HG03575 (cell line): ENCODE results near the gene PRRC2A.

Experiments
- ATAC-seq: cut with Tn5 transposase; IDR thresholded peaks from one replicate; pipeline ENCODE4 v1.9.1; 2021; ENCODE audit not compliant: unreplicated experiment, insufficient number of reproducible peaks, low FRiP score; ENCODE audit errors: extremely low read depth

PRRC2A gene

DNA sequence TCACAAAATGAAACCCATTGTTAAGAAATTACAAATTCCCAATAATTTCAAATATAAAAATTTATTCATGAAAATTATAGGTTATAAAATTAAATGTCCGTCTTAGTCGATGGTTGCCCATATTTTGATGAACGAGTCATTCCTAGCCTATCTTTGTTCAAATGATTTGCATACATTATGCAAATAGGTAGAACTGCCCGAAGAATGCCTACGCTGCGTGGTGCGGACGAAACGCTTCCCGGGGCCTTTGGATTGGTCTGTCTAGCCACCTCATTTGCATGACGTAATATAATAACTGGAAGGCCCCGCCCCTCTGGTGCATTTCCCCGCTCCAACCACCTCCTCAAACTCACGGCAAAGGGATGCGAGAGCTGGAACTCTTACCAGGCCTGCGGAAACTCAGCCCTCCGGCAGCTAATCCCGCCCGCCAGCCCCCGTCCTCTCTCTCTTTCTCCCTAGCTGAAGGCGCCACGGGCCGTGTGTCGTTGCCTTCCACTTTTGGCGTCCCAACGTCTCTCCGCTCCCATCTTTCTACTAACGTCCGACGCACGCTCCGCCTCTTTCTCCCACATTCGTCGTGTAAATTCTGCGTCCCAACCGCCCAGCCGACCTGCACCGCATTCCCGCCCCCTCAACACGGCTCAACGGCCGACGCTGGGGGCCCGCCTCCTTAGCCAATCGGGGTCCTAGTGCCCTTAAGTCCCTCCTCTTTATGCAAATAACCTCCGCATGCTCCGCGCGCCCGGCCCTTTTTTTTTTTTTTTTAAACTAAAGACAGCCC, 520 bp upstream of the PRRC2A start:
- ATAC-seq: peak; percentile 44

DNA sequence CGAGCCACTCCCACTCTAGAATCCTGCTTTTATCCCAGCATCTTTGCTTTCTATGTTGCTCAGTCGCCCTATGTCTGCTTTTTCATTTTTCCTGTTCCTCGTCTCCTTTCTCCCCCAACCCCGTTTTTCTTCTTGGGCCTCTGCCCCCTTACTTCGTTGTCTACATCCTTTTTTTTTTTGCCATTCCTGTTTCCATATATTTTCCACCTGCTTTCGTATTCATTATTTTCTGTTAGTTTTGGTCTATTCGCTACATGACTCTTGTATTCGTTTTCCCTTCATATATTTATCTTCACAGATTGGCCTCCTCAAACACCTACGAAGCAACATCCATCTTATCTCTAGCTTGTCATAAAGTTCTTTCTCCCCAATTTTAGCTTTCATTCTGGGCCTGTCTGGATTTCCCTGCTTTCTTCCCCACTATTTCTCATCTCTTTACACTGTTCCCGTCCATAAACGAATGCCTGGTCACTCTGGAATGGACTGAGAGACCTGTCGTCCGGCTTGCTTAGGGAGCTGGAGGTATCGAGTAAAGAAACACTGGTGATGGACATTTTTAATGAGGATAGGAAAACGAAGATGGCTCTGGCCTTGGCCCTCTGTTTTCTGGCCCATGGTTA, 915 bp downstream of the PRRC2A start:
- ATAC-seq: no peak

DNA sequence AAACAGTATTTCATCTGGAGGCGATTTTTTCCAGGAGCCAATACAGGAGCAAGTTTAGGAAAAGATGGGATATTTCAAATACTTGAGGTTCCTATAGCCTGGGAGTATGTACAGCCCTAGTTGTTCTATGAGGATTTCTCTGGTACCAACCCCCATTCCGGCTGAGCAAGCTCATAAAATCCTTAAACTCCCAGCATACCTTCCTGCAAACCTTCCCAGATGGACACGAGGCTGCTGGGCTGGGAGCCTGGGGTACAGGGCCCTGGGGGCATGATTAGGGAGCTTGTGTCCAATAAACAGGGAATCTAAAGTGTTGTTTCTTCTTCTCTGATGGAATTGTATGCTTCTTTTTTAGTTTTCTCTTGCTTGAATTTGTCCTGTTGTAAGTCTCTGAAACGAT, 1.5 kb downstream of the PRRC2A start:
- no peak for ATAC-seq

DNA sequence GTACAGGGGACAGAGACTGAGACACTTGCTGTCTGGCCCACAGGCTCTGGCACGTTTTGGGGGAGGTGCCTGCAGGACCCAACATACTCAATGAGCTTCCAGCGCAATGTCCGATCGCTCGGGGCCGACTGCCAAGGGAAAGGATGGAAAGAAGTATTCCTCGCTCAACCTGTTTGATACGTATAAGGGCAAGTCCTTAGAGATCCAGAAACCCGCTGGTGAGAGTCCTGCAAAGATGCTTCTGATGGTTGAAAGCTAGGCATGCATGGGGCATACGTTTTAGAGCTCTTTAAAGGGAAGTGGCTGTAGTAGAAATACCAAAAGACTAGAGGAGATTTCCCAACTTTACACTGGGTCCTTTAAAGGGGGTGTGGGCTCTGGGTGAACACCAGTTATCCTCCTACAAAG, 2.2 kb downstream of the PRRC2A start:
- ATAC-seq: no peak

DNA sequence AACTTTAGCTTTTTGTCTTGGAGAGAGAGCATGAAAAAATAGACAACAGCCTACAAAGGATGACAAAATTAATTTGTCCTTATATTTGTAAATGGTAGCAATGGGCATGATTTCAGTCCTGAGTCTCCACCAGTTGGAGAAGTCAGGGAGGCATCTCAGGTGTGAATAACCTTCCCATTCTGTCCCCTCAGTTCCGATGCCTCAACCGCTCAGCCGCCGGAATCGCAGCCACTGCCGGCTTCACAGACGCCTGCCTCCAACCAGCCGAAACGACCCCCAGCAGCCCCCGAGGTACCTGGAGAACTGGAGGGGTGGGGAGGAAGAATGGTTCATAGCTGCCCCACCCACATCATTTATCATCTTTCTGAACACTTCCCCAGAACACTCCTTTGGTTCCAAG, 3.6 kb downstream of the PRRC2A start:
- ATAC-seq: no peak

DNA sequence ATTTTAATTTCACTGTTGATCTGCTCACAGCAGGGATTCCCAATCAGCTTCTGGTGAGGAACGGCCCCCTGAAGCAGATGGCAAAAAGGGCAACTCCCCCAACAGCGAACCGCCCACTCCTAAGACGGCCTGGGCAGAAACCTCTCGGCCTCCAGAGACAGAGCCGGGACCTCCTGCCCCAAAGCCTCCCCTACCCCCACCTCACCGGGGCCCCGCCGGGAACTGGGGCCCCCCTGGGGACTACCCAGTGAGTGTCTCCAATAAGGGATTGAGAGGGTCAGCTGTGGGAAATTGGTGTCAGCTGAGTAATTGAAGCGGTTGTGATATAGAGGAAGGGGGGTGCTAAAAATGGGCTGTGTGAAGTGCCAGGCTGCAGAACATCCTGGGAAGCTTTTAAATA, 6.4 kb downstream of the PRRC2A start:
- ATAC-seq: no peak

DNA sequence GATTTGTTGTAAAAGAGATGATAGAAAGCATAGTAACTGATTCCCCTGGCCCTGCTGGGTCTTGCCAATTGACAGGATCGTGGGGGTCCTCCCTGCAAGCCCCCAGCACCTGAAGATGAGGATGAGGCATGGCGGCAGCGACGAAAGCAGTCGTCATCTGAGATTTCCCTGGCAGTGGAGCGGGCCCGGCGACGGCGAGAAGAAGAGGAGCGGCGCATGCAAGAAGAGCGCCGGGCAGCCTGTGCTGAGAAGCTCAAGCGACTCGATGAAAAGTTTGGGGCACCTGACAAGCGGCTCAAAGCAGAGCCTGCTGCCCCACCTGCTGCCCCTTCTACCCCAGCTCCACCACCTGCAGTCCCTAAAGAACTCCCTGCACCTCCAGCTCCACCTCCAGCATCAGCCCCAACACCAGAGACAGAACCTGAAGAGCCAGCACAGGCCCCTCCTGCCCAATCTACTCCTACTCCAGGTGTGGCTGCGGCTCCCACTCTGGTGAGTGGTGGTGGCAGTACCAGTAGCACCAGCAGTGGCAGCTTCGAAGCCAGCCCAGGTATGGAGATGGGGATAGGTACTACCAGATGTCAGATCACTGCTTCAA, 7.3 kb downstream of the PRRC2A start:
- ATAC-seq: no peak

DNA sequence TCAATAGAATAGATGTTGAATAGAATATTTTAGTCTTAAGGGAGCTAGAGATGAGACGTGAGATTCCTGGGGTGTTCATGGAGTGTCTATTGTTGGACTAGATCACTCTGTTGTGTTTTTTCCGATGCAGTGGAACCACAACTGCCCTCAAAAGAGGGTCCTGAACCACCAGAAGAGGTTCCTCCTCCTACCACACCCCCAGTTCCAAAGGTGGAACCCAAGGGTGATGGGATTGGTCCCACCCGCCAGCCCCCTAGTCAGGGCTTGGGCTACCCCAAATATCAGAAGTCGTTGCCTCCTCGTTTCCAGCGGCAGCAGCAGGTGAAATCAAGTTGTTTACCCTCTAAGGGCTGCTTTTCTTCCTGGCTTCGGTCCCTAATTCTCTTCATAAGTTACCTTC, 8.5 kb downstream of the PRRC2A start:
- ATAC-seq: no peak

DNA sequence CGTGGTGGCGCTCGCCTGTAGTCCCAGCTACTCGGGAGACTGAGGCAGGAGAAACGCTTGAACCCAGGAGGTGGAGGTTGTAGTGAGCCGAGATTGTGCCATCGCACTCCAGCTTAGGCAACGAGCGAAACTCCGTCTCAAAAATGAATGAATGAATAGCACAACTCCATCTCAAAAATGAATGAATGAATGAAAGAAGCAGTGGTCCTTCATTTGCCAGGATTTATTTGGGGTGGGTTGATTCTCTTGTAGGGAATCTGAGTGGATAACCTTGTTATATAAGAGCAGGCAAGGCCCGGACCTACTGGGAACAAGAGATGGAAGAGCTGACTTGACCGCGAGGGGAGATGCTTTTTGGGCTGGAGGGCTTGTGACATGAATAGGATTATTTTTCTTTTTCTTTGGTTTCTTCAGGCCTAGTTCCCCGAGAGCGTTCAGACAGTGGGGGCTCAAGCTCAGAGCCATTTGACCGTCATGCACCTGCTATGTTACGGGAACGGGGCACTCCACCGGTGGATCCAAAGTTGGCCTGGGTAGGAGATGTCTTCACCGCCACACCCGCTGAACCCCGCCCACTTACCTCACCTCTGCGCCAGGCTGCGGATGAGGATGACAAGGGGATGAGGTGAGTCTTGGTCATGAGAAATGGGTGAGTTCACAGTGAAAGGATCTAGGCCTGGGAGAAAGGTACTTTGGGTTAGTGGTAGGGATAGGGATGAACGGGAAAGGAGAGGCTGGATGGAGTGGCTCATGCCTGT, 9.8 kb downstream of the PRRC2A start:
- no peak for ATAC-seq

DNA sequence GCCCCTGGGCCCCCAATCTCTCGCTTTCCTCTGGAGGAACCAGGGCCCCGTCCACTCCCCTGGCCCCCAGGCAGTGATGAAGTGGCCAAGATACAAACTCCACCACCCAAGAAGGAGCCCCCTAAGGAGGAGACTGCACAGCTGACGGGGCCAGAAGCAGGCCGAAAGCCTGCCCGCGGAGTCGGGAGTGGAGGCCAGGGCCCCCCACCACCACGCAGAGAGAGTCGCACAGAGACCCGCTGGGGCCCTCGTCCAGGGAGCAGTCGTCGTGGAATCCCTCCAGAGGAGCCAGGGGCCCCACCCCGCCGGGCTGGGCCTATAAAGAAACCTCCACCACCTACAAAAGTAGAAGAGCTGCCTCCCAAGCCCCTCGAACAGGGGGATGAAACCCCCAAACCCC, 10.7 kb downstream of the PRRC2A start:
- ATAC-seq: no peak

DNA sequence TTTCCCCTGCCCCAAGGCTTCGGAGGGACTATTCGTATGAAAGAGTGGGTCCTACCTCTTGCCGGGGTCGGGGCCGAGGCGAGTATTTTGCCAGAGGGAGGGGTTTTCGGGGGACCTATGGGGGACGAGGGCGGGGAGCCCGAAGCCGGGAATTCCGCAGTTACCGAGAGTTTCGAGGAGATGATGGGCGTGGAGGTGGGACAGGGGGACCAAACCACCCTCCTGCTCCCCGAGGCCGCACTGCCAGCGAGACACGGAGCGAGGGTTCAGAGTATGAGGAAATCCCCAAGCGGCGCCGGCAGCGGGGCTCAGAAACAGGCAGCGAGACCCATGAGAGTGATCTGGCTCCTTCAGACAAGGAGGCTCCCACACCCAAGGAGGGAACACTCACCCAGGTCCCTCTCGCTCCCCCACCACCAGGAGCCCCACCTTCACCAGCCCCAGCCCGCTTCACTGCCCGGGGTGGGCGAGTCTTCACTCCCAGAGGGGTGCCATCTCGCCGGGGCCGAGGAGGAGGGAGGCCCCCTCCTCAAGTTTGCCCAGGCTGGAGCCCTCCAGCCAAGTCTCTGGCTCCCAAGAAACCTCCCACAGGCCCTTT, 11.3 kb downstream of the PRRC2A start:
- no peak for ATAC-seq

DNA sequence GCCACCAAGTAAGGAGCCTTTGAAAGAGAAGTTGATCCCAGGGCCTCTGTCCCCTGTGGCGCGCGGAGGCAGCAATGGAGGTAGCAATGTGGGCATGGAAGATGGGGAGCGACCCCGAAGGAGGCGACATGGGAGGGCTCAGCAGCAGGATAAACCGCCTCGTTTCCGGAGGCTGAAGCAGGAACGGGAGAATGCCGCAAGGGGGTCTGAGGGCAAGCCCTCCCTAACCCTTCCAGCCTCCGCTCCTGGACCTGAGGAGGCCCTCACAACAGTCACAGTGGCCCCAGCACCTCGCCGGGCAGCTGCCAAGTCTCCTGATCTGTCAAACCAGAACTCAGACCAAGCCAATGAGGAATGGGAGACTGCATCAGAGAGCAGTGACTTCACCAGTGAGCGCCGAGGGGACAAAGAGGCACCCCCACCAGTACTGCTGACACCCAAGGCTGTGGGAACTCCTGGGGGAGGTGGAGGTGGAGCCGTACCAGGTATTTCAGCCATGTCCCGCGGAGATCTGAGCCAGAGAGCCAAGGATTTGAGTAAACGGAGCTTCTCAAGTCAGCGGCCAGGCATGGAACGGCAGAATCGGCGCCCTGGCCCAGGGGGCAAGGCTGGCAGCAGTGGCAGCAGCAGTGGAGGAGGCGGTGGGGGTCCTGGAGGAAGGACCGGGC, 11.9 kb downstream of the PRRC2A start:
- no peak for ATAC-seq

DNA sequence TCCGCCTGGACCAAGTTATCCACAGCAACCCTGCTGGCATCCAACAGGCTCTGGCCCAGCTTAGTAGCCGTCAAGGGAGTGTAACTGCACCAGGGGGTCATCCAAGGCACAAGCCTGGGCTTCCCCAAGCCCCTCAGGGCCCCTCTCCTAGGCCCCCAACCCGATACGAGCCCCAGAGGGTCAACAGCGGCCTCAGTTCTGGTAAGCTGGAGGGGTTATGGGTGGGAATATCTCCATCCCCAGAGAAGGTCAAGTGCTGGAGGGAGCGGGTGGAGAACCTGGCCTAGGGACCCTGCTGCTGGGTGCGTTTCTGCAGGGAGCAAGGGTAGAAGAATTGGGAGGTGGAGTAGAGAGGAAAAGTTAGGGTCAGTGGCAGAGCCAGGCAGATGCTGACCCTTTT, 12.9 kb downstream of the PRRC2A start:
- no peak for ATAC-seq

DNA sequence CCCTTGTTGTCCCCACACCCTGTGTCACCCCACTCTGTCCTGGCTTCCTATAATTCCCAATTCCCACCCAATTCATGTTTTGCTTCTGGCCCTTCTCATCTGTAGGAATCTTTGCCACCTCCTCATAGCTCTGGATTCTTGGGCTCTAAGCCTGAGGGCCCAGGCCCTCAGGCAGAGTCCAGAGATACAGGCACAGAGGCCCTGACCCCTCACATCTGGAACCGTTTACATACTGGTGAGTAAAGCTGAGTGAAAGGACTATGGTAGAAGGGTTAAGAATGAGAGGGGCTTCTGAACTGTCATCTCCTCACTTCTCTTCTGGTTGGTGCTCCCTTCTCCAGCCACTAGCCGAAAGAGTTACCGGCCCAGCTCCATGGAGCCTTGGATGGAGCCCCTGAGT, 13.6 kb downstream of the PRRC2A start:
- ATAC-seq: no peak

DNA sequence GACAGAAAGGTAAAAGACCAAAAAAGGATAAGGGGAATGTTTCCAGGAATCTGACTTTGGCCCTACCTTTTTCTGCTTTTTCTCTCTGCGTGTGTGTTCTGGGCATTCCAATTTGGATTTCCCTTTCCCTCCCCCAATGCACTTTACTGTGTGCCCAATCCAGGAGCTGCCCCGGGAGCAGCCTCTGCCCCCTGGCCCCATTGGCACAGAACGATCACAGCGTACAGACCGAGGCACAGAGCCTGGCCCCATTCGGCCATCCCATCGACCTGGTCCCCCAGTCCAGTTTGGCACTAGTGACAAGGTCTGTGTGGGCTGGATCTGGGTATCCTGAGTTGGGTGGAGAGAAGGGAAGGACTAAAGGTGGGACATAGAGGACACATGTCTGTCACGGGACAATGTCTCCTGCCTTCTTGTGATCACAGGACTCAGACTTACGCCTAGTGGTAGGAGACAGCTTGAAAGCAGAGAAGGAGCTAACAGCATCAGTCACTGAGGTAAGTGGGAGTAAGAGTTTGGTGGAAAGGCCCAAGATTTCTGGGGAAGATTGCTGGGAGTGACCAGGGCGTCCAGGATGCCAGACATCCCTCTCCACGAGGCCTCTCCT, 14.6 kb downstream of the PRRC2A start:
- no peak for ATAC-seq

DNA sequence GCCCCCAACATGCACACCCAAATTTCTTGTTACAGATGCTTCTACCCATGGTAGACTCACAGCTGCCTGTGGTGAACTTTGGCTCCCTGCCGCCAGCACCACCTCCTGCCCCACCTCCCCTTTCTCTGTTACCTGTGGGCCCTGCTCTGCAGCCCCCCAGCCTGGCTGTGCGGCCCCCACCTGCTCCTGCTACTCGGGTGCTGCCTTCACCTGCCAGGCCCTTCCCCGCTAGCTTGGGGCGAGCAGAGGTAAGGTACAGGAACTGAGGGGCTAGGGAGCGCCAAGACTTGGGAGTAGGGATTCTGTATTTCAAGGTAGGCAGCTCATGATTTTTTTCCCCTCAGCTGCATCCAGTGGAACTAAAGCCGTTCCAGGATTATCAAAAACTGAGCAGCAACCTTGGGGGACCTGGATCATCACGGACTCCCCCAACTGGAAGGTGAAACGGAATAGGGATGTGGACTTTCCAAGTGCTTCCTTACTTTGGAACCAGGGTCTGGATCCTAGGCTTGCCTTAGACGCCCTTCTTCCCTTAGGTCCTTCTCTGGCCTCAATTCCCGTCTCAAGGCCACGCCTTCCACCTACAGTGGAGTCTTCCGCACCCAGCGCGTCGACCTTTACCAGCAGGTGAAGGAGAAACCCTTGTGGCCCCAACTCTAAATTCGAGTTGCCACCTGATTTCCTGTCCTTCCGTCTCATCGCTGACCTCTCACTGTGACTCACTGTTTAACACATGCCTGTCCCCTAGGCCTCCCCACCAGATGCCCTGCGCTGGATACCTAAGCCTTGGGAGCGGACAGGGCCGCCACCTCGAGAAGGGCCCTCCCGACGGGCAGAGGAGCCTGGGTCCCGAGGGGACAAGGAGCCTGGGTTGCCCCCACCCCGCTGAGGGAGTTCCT, 16.4 kb downstream of the PRRC2A start:
- ATAC-seq: no peak

DNA sequence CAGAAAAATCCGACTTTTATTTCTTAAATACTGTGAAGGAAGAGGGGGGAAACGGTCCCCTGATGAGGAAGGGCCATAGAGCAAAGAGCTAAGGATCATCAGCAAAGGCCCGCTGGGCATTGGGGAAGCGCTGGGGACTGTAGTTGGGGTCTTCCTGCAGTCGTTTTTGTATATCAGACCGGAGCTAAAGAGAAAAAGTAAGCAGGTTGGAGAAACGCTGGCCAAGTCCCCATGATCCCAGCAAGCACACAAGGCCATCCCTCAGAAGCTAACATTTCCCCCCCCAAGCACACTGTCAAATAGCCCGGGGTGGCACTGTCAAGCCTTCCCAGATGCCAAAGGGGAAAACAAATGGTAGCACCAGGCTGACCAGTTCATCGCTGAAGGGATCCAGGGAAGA, 18.5 kb downstream of the PRRC2A start:
- no peak for ATAC-seq

DNA sequence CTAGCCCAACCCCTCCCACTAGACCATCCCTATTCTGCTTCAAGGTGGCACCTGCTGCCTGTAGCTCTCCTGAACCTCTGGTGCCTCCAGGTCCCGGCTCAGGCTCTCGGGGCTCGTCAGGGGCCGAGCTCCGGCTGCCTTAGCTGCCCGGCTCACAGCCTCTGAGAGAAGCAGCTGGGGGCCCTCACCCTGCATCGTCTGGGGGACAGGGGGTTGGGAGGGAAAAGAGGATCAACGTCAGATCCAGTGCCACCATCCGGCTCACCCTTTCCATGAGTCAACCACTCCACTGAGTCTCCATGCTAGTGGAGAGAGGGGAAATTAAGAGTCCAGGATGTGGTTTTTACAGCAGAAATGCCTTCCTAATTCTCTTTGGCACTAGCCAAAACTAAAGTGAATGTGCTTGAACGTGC, 18.9 kb downstream of the PRRC2A start:
- no peak for ATAC-seq
